Prostate gland (tissue), 2 donors: ENCODE data around the gene APPBP2.

Source experiments
- POLR2A ChIP-seq: fragments of 450-650 bp; IDR thresholded peaks from one replicate; pipeline ENCODE4 v1.6.1; 2016; ENCODE audit warnings: antibody characterized with exemption, mild to moderate bottlenecking
- POLR2AphosphoS5 ChIP-seq: sonication (generic); formaldehyde crosslinking; IDR thresholded peaks from one replicate; pipeline ENCODE4 v1.6.1; 2017; ENCODE audit warnings: antibody characterized with exemption
- TF ChIP-seq, protein P1 (sequence below), 4 experiments: fragments of 200-600 bp in 2 of 4; fragments of 450-650 bp in 2 of 4; sonication (generic) in 2 of 4; IDR thresholded peaks; 1 replicate in 3 of 4; 2 replicates in 1 of 4; pipeline ENCODE4 v1.5.1; 2016 to 2019; ENCODE audit warnings: antibody characterized with exemption in 4 of 4, mild to moderate bottlenecking in 2 of 4, moderate library complexity in 2 of 4

DNA sequence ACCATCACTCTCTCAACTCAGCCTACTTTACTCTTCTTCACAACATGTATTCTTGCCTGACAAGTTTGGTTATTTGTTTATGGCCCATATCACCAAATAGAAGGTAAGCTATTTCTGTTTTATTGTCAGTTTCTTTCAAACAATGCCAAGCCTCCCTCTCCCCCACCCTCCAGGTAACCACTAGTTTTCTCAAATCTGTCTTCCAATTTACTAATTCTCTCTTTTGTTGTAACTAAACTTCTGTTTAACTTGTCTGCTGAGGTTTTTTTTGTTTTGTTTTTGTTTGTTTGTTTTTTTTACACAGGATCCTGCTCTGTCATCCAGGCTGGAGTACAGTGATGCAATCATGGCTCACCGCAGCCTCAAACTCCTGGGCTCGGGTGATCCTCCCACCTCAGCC, 68.9 kb downstream of the APPBP2 start:
- TF ChIP-seq POLR2AphosphoS5 (no peak), POLR2A (no peak)
- TF ChIP-seq, protein P1, sequence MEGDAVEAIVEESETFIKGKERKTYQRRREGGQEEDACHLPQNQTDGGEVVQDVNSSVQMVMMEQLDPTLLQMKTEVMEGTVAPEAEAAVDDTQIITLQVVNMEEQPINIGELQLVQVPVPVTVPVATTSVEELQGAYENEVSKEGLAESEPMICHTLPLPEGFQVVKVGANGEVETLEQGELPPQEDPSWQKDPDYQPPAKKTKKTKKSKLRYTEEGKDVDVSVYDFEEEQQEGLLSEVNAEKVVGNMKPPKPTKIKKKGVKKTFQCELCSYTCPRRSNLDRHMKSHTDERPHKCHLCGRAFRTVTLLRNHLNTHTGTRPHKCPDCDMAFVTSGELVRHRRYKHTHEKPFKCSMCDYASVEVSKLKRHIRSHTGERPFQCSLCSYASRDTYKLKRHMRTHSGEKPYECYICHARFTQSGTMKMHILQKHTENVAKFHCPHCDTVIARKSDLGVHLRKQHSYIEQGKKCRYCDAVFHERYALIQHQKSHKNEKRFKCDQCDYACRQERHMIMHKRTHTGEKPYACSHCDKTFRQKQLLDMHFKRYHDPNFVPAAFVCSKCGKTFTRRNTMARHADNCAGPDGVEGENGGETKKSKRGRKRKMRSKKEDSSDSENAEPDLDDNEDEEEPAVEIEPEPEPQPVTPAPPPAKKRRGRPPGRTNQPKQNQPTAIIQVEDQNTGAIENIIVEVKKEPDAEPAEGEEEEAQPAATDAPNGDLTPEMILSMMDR (IDR thresholded peaks at IDR 0.05) = no peak
